ENCODE results near the gene NEU2.

NEU2 gene

GRCh38 chr2:233005096-233005495 lies 27.4 kb upstream of the NEU2 start:
- TF ChIP-seq SIN3A (IDR thresholded peaks at IDR 0.05; ENCODE audit: borderline replicate concordance, insufficient read depth, low read length) = no peak
- no peak for TF ChIP-seq FOXP2 (optimal IDR thresholded peaks at IDR 0.05; ENCODE audit: borderline replicate concordance, extremely low read depth, extremely low read length, insufficient read depth)
- no peak for TF ChIP-seq REST (IDR thresholded peaks at IDR 0.05; ENCODE audit: insufficient read depth in 1 of 2, low read depth in 2 of 2, low read length in 2 of 2)
- TF ChIP-seq TAF1 (IDR thresholded peaks at IDR 0.05; ENCODE audit: borderline replicate concordance, insufficient read depth, low read length) = no peak
- TF ChIP-seq POLR2AphosphoS5 (IDR thresholded peaks at IDR 0.05; ENCODE audit: low read depth, low read length) = no peak

GRCh38 chr2:233006648-233007047 lies 25.8 kb upstream of the NEU2 start:
- TF ChIP-seq FOXP2 (optimal IDR thresholded peaks at IDR 0.05; ENCODE audit: borderline replicate concordance, extremely low read depth, extremely low read length, insufficient read depth) = no peak

GRCh38 chr2:233007270-233007669 lies 25.2 kb upstream of the NEU2 start:
- TF ChIP-seq TAF1 (IDR thresholded peaks at IDR 0.05; ENCODE audit: borderline replicate concordance, insufficient read depth, low read length) = no peak
- no peak for TF ChIP-seq REST (IDR thresholded peaks at IDR 0.05; ENCODE audit: insufficient read depth in 1 of 2, low read depth in 2 of 2, low read length in 2 of 2)
- no peak for TF ChIP-seq FOXP2 (optimal IDR thresholded peaks at IDR 0.05; ENCODE audit: borderline replicate concordance, extremely low read depth, extremely low read length, insufficient read depth)
- no peak for TF ChIP-seq POLR2AphosphoS5 (IDR thresholded peaks at IDR 0.05; ENCODE audit: low read depth, low read length)
- no peak for TF ChIP-seq SIN3A (IDR thresholded peaks at IDR 0.05; ENCODE audit: borderline replicate concordance, insufficient read depth, low read length)

GRCh38 chr2:233007739-233008138 lies 24.7 kb upstream of the NEU2 start:
- TF ChIP-seq REST (IDR thresholded peaks at IDR 0.05; ENCODE audit: insufficient read depth in 1 of 2, low read depth in 2 of 2, low read length in 2 of 2) = no peak
- no peak for TF ChIP-seq FOXP2 (optimal IDR thresholded peaks at IDR 0.05; ENCODE audit: borderline replicate concordance, extremely low read depth, extremely low read length, insufficient read depth)
- no peak for TF ChIP-seq POLR2AphosphoS5 (IDR thresholded peaks at IDR 0.05; ENCODE audit: low read depth, low read length)
- no peak for TF ChIP-seq SIN3A (IDR thresholded peaks at IDR 0.05; ENCODE audit: borderline replicate concordance, insufficient read depth, low read length)
- no peak for TF ChIP-seq TAF1 (IDR thresholded peaks at IDR 0.05; ENCODE audit: borderline replicate concordance, insufficient read depth, low read length)

GRCh38 chr2:233009661-233010060 lies 22.8 kb upstream of the NEU2 start:
- TF ChIP-seq REST (IDR thresholded peaks at IDR 0.05; ENCODE audit: insufficient read depth in 1 of 2, low read depth in 2 of 2, low read length in 2 of 2) (no peak), POLR2AphosphoS5 (IDR thresholded peaks at IDR 0.05; ENCODE audit: low read depth, low read length) (no peak), SIN3A (IDR thresholded peaks at IDR 0.05; ENCODE audit: borderline replicate concordance, insufficient read depth, low read length) (no peak), FOXP2 (optimal IDR thresholded peaks at IDR 0.05; ENCODE audit: borderline replicate concordance, extremely low read depth, extremely low read length, insufficient read depth) (no peak)
